K562 (cell line): ENCODE results near the gene DCTN2. TPM values are rescaled to one million over a fixed set of nuclear protein-coding genes. Genes with fewer than 3 reads are reported as not detected.

Source experiments
- ATAC-seq: fragments of 200-7000 bp; cut with Tn5 transposase; 3 replicates; pipeline ENCODE4 v1.9.1; 2020; ENCODE audit warnings: moderate library complexity
- BruUV-seq: library from RNA; stranded (reverse); fragments of 400-500 nt; replicated peaks from 2 replicates; lab custom pipeline; 2021; lab: Mats Ljungman, UMichigan
- CTCF ChIA-PET: fragments of 300-600 bp; formaldehyde crosslinking; extraction: SDS; loops from one replicate; lab custom pipeline; 2021; ENCODE audit warnings: low intra/inter-chr PET ratio; lab: Yijun Ruan, JAX
- POLR2A ChIA-PET: fragments of 300-600, 350-650 bp; sonication (Branson Sonifier 250); formaldehyde crosslinking; extraction: SDS; loops from one replicate; lab custom pipeline; 2021; ENCODE audit warnings: antibody characterized with exemption, inconsistent platforms; lab: Yijun Ruan, JAX
- DNase-seq, 4 experiments: peaks; one replicate each; pipeline versions ENCODE4 v3.0.0 to v3.0.0-alpha.2; 2011 to 2018; ENCODE audit warnings: low spot score in 3 of 4, mixed read lengths in 3 of 4; ENCODE audit errors: extremely low read depth in 1 of 4
- FAIRE-seq: peaks from 2 replicates; lab custom pipeline; 2011; peaks lifted over from hg19 to GRCh38; lab: Jason Lieb, UNC
- H2AFZ ChIP-seq: 2 replicates; pipeline ENCODE4 v1.6.0; 2011; ENCODE audit warnings: low read depth, low read length, control low read depth, inconsistent platforms
- H3K27ac ChIP-seq: fragments of 200-600 bp; 3 replicates; pipeline ENCODE4 v1.8.0; 2011; ENCODE audit warnings: low read depth, mild to moderate bottlenecking, control low read depth, inconsistent platforms, low read length, moderate library complexity, mixed read lengths; ENCODE audit errors: extremely low read depth
- H3K27me3 ChIP-seq, 2 experiments: fragments of 300-600 bp in 1 of 2; 2 replicates in 1 of 2; 3 replicates in 1 of 2; pipeline versions ENCODE4 v1.6.0 to v1.8.0; 2011; ENCODE audit warnings: inconsistent platforms in 2 of 2, low read length in 2 of 2, mild to moderate bottlenecking in 1 of 2, mixed read lengths in 1 of 2, moderate library complexity in 1 of 2; ENCODE audit not compliant: control insufficient read depth in 2 of 2, insufficient read depth in 2 of 2
- H3K36me3 ChIP-seq: fragments of 300-600 bp; 3 replicates; pipeline ENCODE4 v1.8.0; 2011; ENCODE audit warnings: mild to moderate bottlenecking, low read length, inconsistent platforms; ENCODE audit not compliant: control insufficient read depth, insufficient read depth
- H3K4me1 ChIP-seq, 2 experiments: fragments of 200-600 bp in 1 of 2; replicated peaks in 1 of 2; 2 replicates in 1 of 2; 3 replicates in 1 of 2; pipeline versions ENCODE4 v1.5.1 to v1.8.0; 2011; ENCODE audit warnings: inconsistent platforms in 2 of 2, low read length in 2 of 2, mild to moderate bottlenecking in 1 of 2, mixed read lengths in 1 of 2, moderate library complexity in 1 of 2; ENCODE audit not compliant: control insufficient read depth in 2 of 2, insufficient read depth in 2 of 2
- H3K4me2 ChIP-seq: 2 replicates; pipeline ENCODE4 v1.6.1; 2011; ENCODE audit warnings: low read length, control low read depth, inconsistent platforms, mixed read lengths; ENCODE audit not compliant: insufficient read depth
- H3K4me3 ChIP-seq: fragments of 200-600 bp; sonication (generic), shearing (Covaris generic); 2 replicates; pipeline ENCODE4 v1.5.1; 2016; ENCODE audit warnings: control low read depth, inconsistent platforms
- H3K79me2 ChIP-seq: fragments of 200-600 bp; 3 replicates; pipeline ENCODE4 v1.8.0; 2011; ENCODE audit warnings: low read length, inconsistent platforms; ENCODE audit not compliant: control insufficient read depth, insufficient read depth
- H3K9ac ChIP-seq, 2 experiments: 2 replicates each; pipeline versions ENCODE4 v1.6.0 to v1.6.1; 2011; ENCODE audit warnings: low read depth in 2 of 2, low read length in 2 of 2, control low read depth in 1 of 2, inconsistent platforms in 1 of 2, mild to moderate bottlenecking in 1 of 2, mixed read lengths in 1 of 2; ENCODE audit not compliant: insufficient read depth in 1 of 2
- H3K9me1 ChIP-seq: one replicate; pipeline ENCODE4 v1.6.0; 2011; ENCODE audit warnings: inconsistent platforms, mild to moderate bottlenecking, low read length, moderate library complexity; ENCODE audit not compliant: control insufficient read depth, insufficient read depth
- H3K9me3 ChIP-seq: replicated peaks from 2 replicates; pipeline ENCODE4 v1.5.1; 2011; ENCODE audit warnings: low read depth, low read length, inconsistent platforms; ENCODE audit not compliant: control insufficient read depth, insufficient read depth
- H4K20me1 ChIP-seq: replicated peaks from 2 replicates; pipeline ENCODE4 v1.6.1; 2011; ENCODE audit warnings: low read length, inconsistent platforms, mixed read lengths; ENCODE audit not compliant: control insufficient read depth, insufficient read depth
- C11orf30 ChIP-seq: fragments of 450-650 bp; IDR thresholded peaks from 2 replicates; pipeline ENCODE4 v1.6.1; 2016; ENCODE audit warnings: low read depth, mild to moderate bottlenecking
- ERF ChIP-seq: fragments of 450-650 bp; formaldehyde crosslinking; IDR thresholded peaks from 2 replicates; pipeline ENCODE4 v1.4.0; 2020; ENCODE audit warnings: mild to moderate bottlenecking, mixed read lengths
- KDM5B ChIP-seq: fragments of 200-600 bp; sonication (generic); IDR thresholded peaks from 2 replicates; pipeline ENCODE4 v1.6.1; 2012; ENCODE audit warnings: low read depth, mild to moderate bottlenecking, moderate library complexity, low read length, control low read depth, inconsistent platforms; ENCODE audit not compliant: insufficient replicate concordance
- NFXL1 ChIP-seq: fragments of 450-650 bp; formaldehyde crosslinking; IDR thresholded peaks from 2 replicates; pipeline ENCODE4 v1.4.0; 2021; ENCODE audit warnings: mild to moderate bottlenecking
- SREBF1 ChIP-seq: fragments of 150-350 bp; IDR thresholded peaks from 2 replicates; pipeline ENCODE4 v1.6.1; 2014; ENCODE audit warnings: antibody characterized with exemption, low read depth, low read length, borderline replicate concordance
- TCF3 ChIP-seq: sonication (generic); formaldehyde crosslinking; IDR thresholded peaks from 2 replicates; pipeline ENCODE4 v1.4.0; 2020; ENCODE audit warnings: mild to moderate bottlenecking, missing genetic modification reagents
- TSC22D4 ChIP-seq: fragments of 450-650 bp; IDR thresholded peaks from 2 replicates; pipeline ENCODE4 v1.6.1; 2016; ENCODE audit warnings: missing genetic modification characterization, missing biosample characterization, control low read depth
- ZNF217 ChIP-seq: sonication (generic); formaldehyde crosslinking; IDR thresholded peaks from 2 replicates; pipeline ENCODE4 v1.8.0; 2022; ENCODE audit warnings: mild to moderate bottlenecking, missing genetic modification reagents
- ZNF347 ChIP-seq: fragments of 450-650 bp; formaldehyde crosslinking; IDR thresholded peaks from 2 replicates; pipeline ENCODE4 v1.4.0; 2020; ENCODE audit warnings: low read depth, mild to moderate bottlenecking, moderate library complexity
- ZNF707 ChIP-seq: fragments of 250-450 bp; sonication (Bioruptor Pico); conservative IDR thresholded peaks from 2 replicates; pipeline ENCODE4 v1.8.0; 2022; ENCODE audit warnings: inconsistent platforms, mild to moderate bottlenecking, moderate library complexity
- WGBS: fragments of 100-300 bp; shearing (Covaris generic); methylation state at CpG from one replicate; pipeline ENCODE4 v1.1.6; 2016; ENCODE audit warnings: low coverage, mixed read lengths; ENCODE audit not compliant: insufficient coverage; ENCODE audit errors: missing lambda C conversion rate; 5-methylcytosine and 5-hydroxymethylcytosine counted together
- in situ Hi-C: fragments of 300-500 bp; cut with MboI; formaldehyde crosslinking; loops from 4 replicates; pipeline ENCODE4 v1.15.0; 2018; ENCODE audit warnings: inconsistent platforms, mixed read lengths
- intact Hi-C: fragments of 100-400 bp; cut with micrococcal nuclease; formaldehyde crosslinking; loops from 2 replicates; pipeline ENCODE4 v1.14.2; 2022
- polyA plus RNA-seq, 8 experiments: library from polyadenylated mRNA; depleted of rRNA in 4 of 8; stranded (reverse) in 5 of 8; unstranded in 3 of 8; fragments of >200 nt; fragmentation: Nextera tagmentation in 2 of 8; fragmentation: Illumina TruSeq in 1 of 8; extraction: Ambion mirVana in 2 of 8; extraction: Trizol in 1 of 8; gene quantifications; 2 replicates each; pipeline versions ENCODE4 v1.2.1 to v1.2.3, GENCODE V29; 2011 to 2014; ENCODE audit warnings: inconsistent platforms in 1 of 8, missing spikeins in 1 of 8
- total RNA-seq, 7 experiments: library from RNA; depleted of rRNA in 6 of 7; stranded (reverse); fragments of >200 nt in 6 of 7; fragmentation: Illumina TruSeq in 2 of 7; extraction: Trizol in 2 of 7; gene quantifications; 2 replicates each; pipeline versions ENCODE4 v1.2.1 to v1.2.3, GENCODE V29; 2011 to 2021; ENCODE audit warnings: low replicate concordance in 1 of 7

DCTN2 gene
- total and polyA plus RNA-seq, 9 of the 15 experiments (the other 6 are each of a cell fraction or from before 2014, with no cell fraction given), result 43.6 to 270 (median 125) TPM

- TF ChIP-seq TCF3 (CRISPR knock-in tag), result peak; percentile 47; the same call in 1 of the 2 replicates
- TF ChIP-seq, all 486 proteins: peak for 15; not testable (repeated sequence) for 471
These were observed 14.1 kb upstream of the DCTN2 start (continued) for GRCh38 chr12:57561117-57561516.

GRCh38 chr12:57560516-57560915 is 13.5 kb upstream of the DCTN2 start:
- Histone ChIP-seq H3K27me3 (no peaks in the 10 kb centered on the region), H3K9ac (no peak overlapping the region), H3K4me3 (no peak overlapping the region), H3K27ac (no peak overlapping the region), H4K20me1 (no peaks in the 10 kb centered on the region), H2AFZ (no peak overlapping the region), H3K36me3 (peaks cover 23% of the 10 kb centered on the region; the same call in 2 of the 3 replicates), H3K4me2 (no peak overlapping the region), H3K9me1 (no peaks in the 10 kb centered on the region), H3K9me3 (no peaks in the 10 kb centered on the region), H3K4me1 (peaks cover 7 to 17% of the 10 kb centered on the region in 2 experiments; a peak in 4 of 5 replicates), H3K79me2 (peaks cover 15% of the 10 kb centered on the region; the same call in 1 of the 3 replicates)
- in situ Hi-C loops, result no loop called here
- DNase-seq, result no peak
- 93% methylated on average over 2 of the region's 2 CpGs for WGBS
- no TSS peak for BruUV-seq
- TF ChIP-seq ZNF707 (no peak), C11orf30 (no peak), TSC22D4 (tag) (no peak), NFXL1 (CRISPR knock-in tag) (no peak), ERF (no peak), SREBF1 (no peak), KDM5B (no peak), ZNF217 (no peak), ZNF347 (no peak)
- intact Hi-C loops, result no loop called here
- FAIRE-seq, result no peak
- POLR2A ChIA-PET, result interaction anchor here (0.6 to 0.9 kb wide), 2 partner anchors 9 to 26 kb away, joined by 3 read pairs; no protein-coding TSS in a partner anchor
- CTCF ChIA-PET, result no interaction called here
- no peak for ATAC-seq
